GM23338 (cell line): ENCODE data around the gene KDM4C. TPM values are rescaled to one million over a fixed set of nuclear protein-coding genes. Genes with fewer than 3 reads are reported as not detected.

Experiments
- ATAC-seq: fragments of 200-7000 bp; cut with Tn5 transposase; 3 replicates; pipeline ENCODE4 v1.9.1; 2020
- DNase-seq: peaks from one replicate; pipeline ENCODE4 v3.0.0-alpha.2; 2015; ENCODE audit warnings: low spot score
- H2AFZ ChIP-seq: fragments of 200-600 bp; sonication (generic); 2 replicates; pipeline ENCODE4 v1.8.0; 2016; ENCODE audit warnings: antibody characterized with exemption, mild to moderate bottlenecking, moderate library complexity
- H3F3A ChIP-seq: fragments of 200-600 bp; sonication (generic); replicated peaks from 2 replicates; pipeline ENCODE4 v1.8.0; 2017; ENCODE audit warnings: antibody characterized with exemption, mixed run types, low read depth
- H3K27ac ChIP-seq: fragments of 200-600 bp; sonication (generic); 2 replicates; pipeline ENCODE4 v1.6.1; 2016; ENCODE audit warnings: low read depth
- H3K27me3 ChIP-seq: fragments of 200-600 bp; sonication (generic); 2 replicates; pipeline ENCODE4 v1.8.0; 2016; ENCODE audit warnings: mild to moderate bottlenecking, mixed run types, moderate library complexity; ENCODE audit not compliant: insufficient read depth
- H3K36me3 ChIP-seq: fragments of 200-600 bp; sonication (generic); 2 replicates; pipeline ENCODE4 v1.8.0; 2016; ENCODE audit warnings: mild to moderate bottlenecking; ENCODE audit not compliant: insufficient read depth
- H3K4me1 ChIP-seq: fragments of 200-600 bp; sonication (generic); 2 replicates; pipeline ENCODE4 v1.8.0; 2016; ENCODE audit warnings: mild to moderate bottlenecking, moderate library complexity; ENCODE audit not compliant: insufficient read depth
- H3K4me2 ChIP-seq: fragments of 200-600 bp; sonication (generic); 2 replicates; pipeline ENCODE4 v1.7.1; 2017; ENCODE audit warnings: mixed run types
- H3K4me3 ChIP-seq: fragments of 200-600 bp; sonication (generic); 2 replicates; pipeline ENCODE4 v1.6.1; 2016; ENCODE audit warnings: mixed run types
- H3K79me2 ChIP-seq: fragments of 200-600 bp; sonication (generic); replicated peaks from 2 replicates; pipeline ENCODE4 v1.8.0; 2017; ENCODE audit warnings: mild to moderate bottlenecking; ENCODE audit not compliant: insufficient read depth
- H3K9me2 ChIP-seq: fragments of 200-600 bp; sonication (generic); 2 replicates; pipeline ENCODE4 v1.8.0; 2017; ENCODE audit not compliant: insufficient read depth
- H4K20me1 ChIP-seq: fragments of 200-600 bp; sonication (generic); replicated peaks from 2 replicates; pipeline ENCODE4 v1.8.0; 2017; ENCODE audit warnings: mild to moderate bottlenecking; ENCODE audit not compliant: insufficient read depth
- H3K27ac Mint-ChIP-seq: 2 replicates; pipeline ENCODE4 v1.8.0; 2020; ENCODE audit warnings: inconsistent platforms, mild to moderate bottlenecking, moderate library complexity, mixed read lengths
- H3K27me3 Mint-ChIP-seq: 3 replicates; pipeline ENCODE4 v1.8.0; 2022; ENCODE audit warnings: low read depth, mild to moderate bottlenecking, moderate library complexity, mixed read lengths, inconsistent platforms; ENCODE audit not compliant: insufficient read depth, poor library complexity
- H3K36me3 Mint-ChIP-seq: 3 replicates; pipeline ENCODE4 v1.8.0; 2021; ENCODE audit warnings: low read depth, mild to moderate bottlenecking, inconsistent platforms, moderate library complexity, mixed read lengths
- H3K4me1 Mint-ChIP-seq: 3 replicates; pipeline ENCODE4 v1.8.0; 2020; ENCODE audit warnings: mild to moderate bottlenecking, inconsistent platforms, mixed read lengths
- H3K4me3 Mint-ChIP-seq: 3 replicates; pipeline ENCODE4 v1.8.0; 2021; ENCODE audit warnings: moderate library complexity, mild to moderate bottlenecking, inconsistent platforms, mixed read lengths
- H3K9me3 Mint-ChIP-seq: 3 replicates; pipeline ENCODE4 v1.8.0; 2020; ENCODE audit warnings: moderate library complexity, mild to moderate bottlenecking, inconsistent platforms, mixed read lengths
- CREB1 ChIP-seq: fragments of 250-450 bp; sonication (Bioruptor Pico); IDR thresholded peaks from 2 replicates; pipeline ENCODE4 v1.5.0; 2020; ENCODE audit warnings: low read depth, mild to moderate bottlenecking, moderate library complexity
- CTCF ChIP-seq, 2 experiments: fragments of 200-600 bp in 1 of 2; sonication (generic) in 1 of 2; conservative IDR thresholded peaks; 2 replicates each; pipeline versions ENCODE4 v1.5.1 to v1.6.1; 2016 to 2017; ENCODE audit warnings: antibody characterized with exemption in 2 of 2, low read depth in 2 of 2, mild to moderate bottlenecking in 2 of 2, moderate library complexity in 1 of 2
- EZH2phosphoT487 ChIP-seq: fragments of 200-600 bp; sonication (generic); IDR thresholded peaks from one replicate; pipeline ENCODE4 v1.8.1; 2018; ENCODE audit warnings: antibody characterized with exemption; ENCODE audit not compliant: unreplicated experiment
- JUNB ChIP-seq: IDR thresholded peaks from one replicate; pipeline ENCODE4 v1.6.1; 2016; ENCODE audit warnings: antibody characterized with exemption; ENCODE audit not compliant: unreplicated experiment
- NANOG ChIP-seq: IDR thresholded peaks from 2 replicates; pipeline ENCODE4 v1.6.1; 2016; ENCODE audit warnings: antibody characterized with exemption, borderline replicate concordance
- POLR2AphosphoS5 ChIP-seq: IDR thresholded peaks from 2 replicates; pipeline ENCODE4 v1.6.1; 2016; ENCODE audit warnings: antibody characterized with exemption, low read depth
- STAT1 ChIP-seq: IDR thresholded peaks from one replicate; pipeline ENCODE4 v1.6.1; 2016; ENCODE audit warnings: antibody characterized with exemption; ENCODE audit not compliant: unreplicated experiment
- ZNF331 ChIP-seq: fragments of 250-450 bp; sonication (Bioruptor Pico); IDR thresholded peaks from 2 replicates; pipeline ENCODE4 v1.5.0; 2020; ENCODE audit warnings: low read depth, mild to moderate bottlenecking, moderate library complexity
- polyA plus RNA-seq: library from polyadenylated mRNA; unstranded; fragments of >200 nt; fragmentation: Nextera tagmentation; extraction: Ambion mirVana; gene quantifications from 2 replicates; pipeline ENCODE4 v1.2.1, GENCODE V29; 2016
- total RNA-seq: library from RNA; depleted of rRNA; stranded (reverse); fragments of >200 nt; shearing (Covaris generic); gene quantifications from 2 replicates; pipeline ENCODE4 v1.2.3, GENCODE V29; 2014
- TF ChIP-seq, protein P1 (sequence below): IDR thresholded peaks from 2 replicates; pipeline ENCODE4 v1.6.1; 2016; ENCODE audit warnings: antibody characterized with exemption
- TF ChIP-seq, protein P2 (sequence below): IDR thresholded peaks from one replicate; pipeline ENCODE4 v1.6.1; 2018; ENCODE audit warnings: antibody characterized with exemption; ENCODE audit not compliant: unreplicated experiment

KDM4C gene
- total and polyA plus RNA-seq, 2 experiments from 2014 or later, result 12.0 to 43.8 TPM

DNA sequence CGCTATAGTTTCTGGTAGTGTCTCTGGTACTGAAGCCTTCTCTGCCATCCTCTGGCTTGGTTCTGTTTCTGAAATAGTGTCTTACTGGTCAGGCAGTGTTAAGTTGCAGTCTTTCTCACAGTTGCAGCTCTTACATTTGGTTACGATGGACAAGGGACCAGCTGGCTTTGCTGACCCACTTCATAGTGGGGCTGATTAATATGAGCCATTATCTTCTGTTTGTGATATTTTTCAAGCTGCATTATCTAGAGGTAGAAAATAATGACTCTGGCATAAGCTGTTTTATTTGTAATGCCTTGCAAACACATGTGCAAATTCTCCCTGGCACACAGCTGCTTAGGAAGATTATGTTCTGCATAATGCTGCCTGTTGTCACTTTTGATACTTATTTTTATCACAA lies 199.1 kb downstream of the KDM4C start (continued):
- no peak for TF ChIP-seq CTCF (conservative IDR thresholded peaks at IDR 0.05; ENCODE audit: low read depth in 2 of 2)

GRCh38 chr9:6959270-6960000 lies 201.7 kb downstream of the KDM4C start:
- Mint-ChIP-seq H3K4me3 (no peak overlapping the region), H3K27ac (no peak overlapping the region), H3K9me3 (no peaks in the 10 kb centered on the region; the same call in 2 of the 3 replicates), H3K27me3 (no peaks in the 10 kb centered on the region), H3K36me3 (no peaks in the 10 kb centered on the region), H3K4me1 (peaks cover 11% of the 10 kb centered on the region)
- H3F3A ChIP-seq, result no peaks in the 10 kb centered on the region
- H3K4me3 ChIP-seq, result no peak overlapping the region
- no peaks in the 10 kb centered on the region for H3K9me2 ChIP-seq
- no peaks in the 10 kb centered on the region for H3K27me3 ChIP-seq
- no peak overlapping the region for H3K27ac ChIP-seq
- H3K4me2 ChIP-seq, result no peak overlapping the region
- H3K36me3 ChIP-seq, result no peaks in the 10 kb centered on the region
- H2AFZ ChIP-seq, result no peak overlapping the region
- H4K20me1 ChIP-seq, result no peaks in the 10 kb centered on the region
- peaks cover 14% of the 10 kb centered on the region for H3K4me1 ChIP-seq
- no peaks in the 10 kb centered on the region for H3K79me2 ChIP-seq
- no peak for ATAC-seq
- DNase-seq, result no peak
- TF ChIP-seq, protein P1, sequence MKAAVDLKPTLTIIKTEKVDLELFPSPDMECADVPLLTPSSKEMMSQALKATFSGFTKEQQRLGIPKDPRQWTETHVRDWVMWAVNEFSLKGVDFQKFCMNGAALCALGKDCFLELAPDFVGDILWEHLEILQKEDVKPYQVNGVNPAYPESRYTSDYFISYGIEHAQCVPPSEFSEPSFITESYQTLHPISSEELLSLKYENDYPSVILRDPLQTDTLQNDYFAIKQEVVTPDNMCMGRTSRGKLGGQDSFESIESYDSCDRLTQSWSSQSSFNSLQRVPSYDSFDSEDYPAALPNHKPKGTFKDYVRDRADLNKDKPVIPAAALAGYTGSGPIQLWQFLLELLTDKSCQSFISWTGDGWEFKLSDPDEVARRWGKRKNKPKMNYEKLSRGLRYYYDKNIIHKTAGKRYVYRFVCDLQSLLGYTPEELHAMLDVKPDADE, result no peak
- TF ChIP-seq JUNB (no peak), CREB1 (CRISPR knock-in tag) (no peak), CTCF (conservative IDR thresholded peaks at IDR 0.05; ENCODE audit: low read depth in 2 of 2) (no peak), EZH2phosphoT487 (no peak), STAT1 (no peak), NANOG (no peak), ZNF331 (CRISPR knock-in tag) (no peak), POLR2AphosphoS5 (no peak)
- TF ChIP-seq, protein P2, sequence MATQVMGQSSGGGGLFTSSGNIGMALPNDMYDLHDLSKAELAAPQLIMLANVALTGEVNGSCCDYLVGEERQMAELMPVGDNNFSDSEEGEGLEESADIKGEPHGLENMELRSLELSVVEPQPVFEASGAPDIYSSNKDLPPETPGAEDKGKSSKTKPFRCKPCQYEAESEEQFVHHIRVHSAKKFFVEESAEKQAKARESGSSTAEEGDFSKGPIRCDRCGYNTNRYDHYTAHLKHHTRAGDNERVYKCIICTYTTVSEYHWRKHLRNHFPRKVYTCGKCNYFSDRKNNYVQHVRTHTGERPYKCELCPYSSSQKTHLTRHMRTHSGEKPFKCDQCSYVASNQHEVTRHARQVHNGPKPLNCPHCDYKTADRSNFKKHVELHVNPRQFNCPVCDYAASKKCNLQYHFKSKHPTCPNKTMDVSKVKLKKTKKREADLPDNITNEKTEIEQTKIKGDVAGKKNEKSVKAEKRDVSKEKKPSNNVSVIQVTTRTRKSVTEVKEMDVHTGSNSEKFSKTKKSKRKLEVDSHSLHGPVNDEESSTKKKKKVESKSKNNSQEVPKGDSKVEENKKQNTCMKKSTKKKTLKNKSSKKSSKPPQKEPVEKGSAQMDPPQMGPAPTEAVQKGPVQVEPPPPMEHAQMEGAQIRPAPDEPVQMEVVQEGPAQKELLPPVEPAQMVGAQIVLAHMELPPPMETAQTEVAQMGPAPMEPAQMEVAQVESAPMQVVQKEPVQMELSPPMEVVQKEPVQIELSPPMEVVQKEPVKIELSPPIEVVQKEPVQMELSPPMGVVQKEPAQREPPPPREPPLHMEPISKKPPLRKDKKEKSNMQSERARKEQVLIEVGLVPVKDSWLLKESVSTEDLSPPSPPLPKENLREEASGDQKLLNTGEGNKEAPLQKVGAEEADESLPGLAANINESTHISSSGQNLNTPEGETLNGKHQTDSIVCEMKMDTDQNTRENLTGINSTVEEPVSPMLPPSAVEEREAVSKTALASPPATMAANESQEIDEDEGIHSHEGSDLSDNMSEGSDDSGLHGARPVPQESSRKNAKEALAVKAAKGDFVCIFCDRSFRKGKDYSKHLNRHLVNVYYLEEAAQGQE, result no peak
